MG63 (cell line): ENCODE measurements around the gene SLC39A2. TPM values are rescaled to one million over a fixed set of nuclear protein-coding genes. Genes with fewer than 3 reads are reported as not detected.
A peak's percentile ranks its signal among the peaks of the same experiment; 100 is the strongest.
"Not testable (repeated sequence)": the region's sequence is repeated elsewhere in the genome, so short reads cannot be mapped to it uniquely, and the experiment has no call there.

Source experiments
- DNase-seq: peaks from one replicate; pipeline ENCODE4 v3.0.0-alpha.2; 2020
- H3K27me3 ChIP-seq: fragments of 250-450 bp; sonication (Bioruptor Pico); 2 replicates; pipeline ENCODE4 v1.5.1; 2020; ENCODE audit warnings: mild to moderate bottlenecking, moderate library complexity
- H3K36me3 ChIP-seq: fragments of 250-450 bp; sonication (Bioruptor Pico); 2 replicates; pipeline ENCODE4 v1.5.1; 2020; ENCODE audit warnings: mild to moderate bottlenecking, moderate library complexity
- H3K4me3 ChIP-seq: fragments of 250-450 bp; sonication (Bioruptor Pico); 2 replicates; pipeline ENCODE4 v1.5.1; 2020; ENCODE audit warnings: mild to moderate bottlenecking, moderate library complexity
- H3K9me3 ChIP-seq: fragments of 250-450 bp; sonication (Bioruptor Pico); 2 replicates; pipeline ENCODE4 v1.5.1; 2020; ENCODE audit warnings: mild to moderate bottlenecking, moderate library complexity
- total RNA-seq: library from RNA; depleted of rRNA; stranded (reverse); fragments of >200 nt; shearing (Covaris generic); gene quantifications from 2 replicates; pipeline ENCODE4 v1.2.3, GENCODE V29; 2014; ENCODE audit warnings: low replicate concordance

Gene SLC39A2
- total RNA-seq, 1 experiment from 2014 or later = not detected

DNA sequence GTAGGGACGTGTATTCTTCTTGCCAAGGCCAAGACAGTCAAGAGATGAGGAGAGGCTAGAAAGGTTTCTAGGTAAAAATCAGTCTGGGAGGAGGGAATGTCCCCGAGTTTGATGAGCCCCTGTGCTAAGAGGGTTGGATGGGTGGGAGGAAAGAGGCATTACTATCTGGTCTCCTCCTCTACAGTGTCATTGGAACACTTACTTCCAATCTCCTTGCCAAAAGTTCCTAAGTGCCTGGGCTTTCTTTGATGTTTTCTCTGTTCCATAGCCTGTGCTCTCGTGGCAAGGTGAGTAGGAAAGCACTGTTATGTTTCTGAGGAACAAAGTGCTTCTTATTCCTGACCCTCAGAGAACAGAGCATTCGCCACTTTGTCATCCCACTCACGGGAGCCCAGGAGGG is 35.6 kb downstream of the SLC39A2 start, which contains the start of gene RNASE13:
Gene RNASE13 (minus strand): TSS at position 101 of the 400 bp plus-strand sequence. CDS start 519 bp downstream, outside the sequence.
- Histone ChIP-seq H3K36me3 (no peaks in the 10 kb centered on the region), H3K4me3 (no peak within 1 kb of the TSS), H3K27me3 (no peaks in the 10 kb centered on the region), H3K9me3 (no peaks in the 10 kb centered on the region)
- no peak for DNase-seq

- Histone ChIP-seq H3K4me3 (no peak overlapping the region), H3K9me3 (no peaks in the 10 kb centered on the region), H3K36me3 (no peaks in the 10 kb centered on the region), H3K27me3 (no peaks in the 10 kb centered on the region)
- no peak for DNase-seq
Measured at GRCh38 chr14:21036751-21037150, 37.7 kb downstream of the SLC39A2 start.

DNA sequence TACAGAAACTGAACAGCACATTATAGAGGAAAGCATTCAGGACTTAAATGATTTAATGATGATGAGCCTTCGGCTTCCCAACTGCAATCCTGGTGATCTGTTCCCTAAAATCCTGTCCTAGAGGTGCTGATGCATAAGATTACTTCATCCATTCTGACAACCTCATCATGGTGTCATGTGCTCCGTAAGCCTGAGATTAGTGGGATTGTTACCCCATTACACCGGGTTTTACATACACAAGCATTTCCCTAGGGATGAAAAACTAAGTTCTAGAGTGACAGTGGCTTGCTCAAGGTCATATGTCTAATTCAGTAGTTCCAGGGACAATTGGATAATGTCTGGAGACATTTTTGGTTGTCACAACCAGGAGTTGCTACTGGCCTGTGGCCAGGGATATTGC is 38.1 kb downstream of the SLC39A2 start:
- H3K4me3 ChIP-seq = no peak overlapping the region
- H3K27me3 ChIP-seq = no peaks in the 10 kb centered on the region
- DNase-seq = no peak
- no peaks in the 10 kb centered on the region for H3K9me3 ChIP-seq
- no peaks in the 10 kb centered on the region for H3K36me3 ChIP-seq

DNA sequence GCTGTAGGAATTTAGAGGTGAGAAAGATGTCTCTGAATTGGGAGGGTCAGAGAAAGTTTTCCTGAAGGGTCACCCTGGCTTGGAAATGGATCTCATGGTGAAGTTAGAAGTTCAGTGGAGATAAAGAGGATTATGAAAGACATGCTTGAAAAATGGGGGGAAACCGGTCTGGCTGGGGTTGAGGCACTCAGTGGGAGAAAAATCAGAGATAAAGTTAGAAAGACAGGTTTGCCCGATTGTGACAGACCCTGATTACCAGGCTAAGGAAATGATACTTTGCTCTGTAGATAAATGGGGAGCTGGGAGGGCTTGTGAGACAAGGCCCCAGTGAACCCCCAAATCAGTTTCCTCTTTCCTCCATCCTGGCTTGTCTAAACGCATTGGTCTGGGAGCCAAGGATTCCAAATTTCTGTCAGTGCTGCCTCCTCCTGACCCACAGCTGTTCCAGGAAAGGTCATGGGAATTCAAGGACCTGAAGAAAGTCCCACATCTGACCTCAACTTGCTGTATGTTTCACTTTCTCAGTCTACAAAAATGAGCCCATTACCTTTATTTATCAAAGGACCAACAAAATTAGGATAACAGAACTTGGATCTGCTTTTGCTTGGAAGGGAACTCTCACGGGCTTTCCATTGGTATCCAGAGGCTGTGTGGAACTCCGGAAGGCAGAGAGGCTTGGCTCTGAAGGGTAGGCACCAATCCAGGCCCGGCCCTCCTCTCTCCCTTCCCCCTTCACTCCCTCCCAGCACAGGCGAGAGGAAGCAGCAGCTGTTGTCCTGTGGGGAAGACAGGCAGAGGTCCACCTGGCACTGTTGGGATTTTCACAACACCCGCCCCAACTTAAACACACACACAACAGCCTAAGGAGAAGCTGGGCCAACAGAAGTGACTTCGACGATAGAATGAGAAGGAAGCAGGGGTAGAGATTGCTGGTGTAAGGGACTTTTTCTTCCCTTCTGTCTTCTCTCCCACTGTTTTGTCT is 39.6 kb downstream of the SLC39A2 start:
- no peaks in the 10 kb centered on the region for H3K36me3 ChIP-seq
- H3K27me3 ChIP-seq = no peaks in the 10 kb centered on the region
- H3K4me3 ChIP-seq = no peak overlapping the region
- H3K9me3 ChIP-seq = no peaks in the 10 kb centered on the region
- peak; percentile 64 for DNase-seq

DNA sequence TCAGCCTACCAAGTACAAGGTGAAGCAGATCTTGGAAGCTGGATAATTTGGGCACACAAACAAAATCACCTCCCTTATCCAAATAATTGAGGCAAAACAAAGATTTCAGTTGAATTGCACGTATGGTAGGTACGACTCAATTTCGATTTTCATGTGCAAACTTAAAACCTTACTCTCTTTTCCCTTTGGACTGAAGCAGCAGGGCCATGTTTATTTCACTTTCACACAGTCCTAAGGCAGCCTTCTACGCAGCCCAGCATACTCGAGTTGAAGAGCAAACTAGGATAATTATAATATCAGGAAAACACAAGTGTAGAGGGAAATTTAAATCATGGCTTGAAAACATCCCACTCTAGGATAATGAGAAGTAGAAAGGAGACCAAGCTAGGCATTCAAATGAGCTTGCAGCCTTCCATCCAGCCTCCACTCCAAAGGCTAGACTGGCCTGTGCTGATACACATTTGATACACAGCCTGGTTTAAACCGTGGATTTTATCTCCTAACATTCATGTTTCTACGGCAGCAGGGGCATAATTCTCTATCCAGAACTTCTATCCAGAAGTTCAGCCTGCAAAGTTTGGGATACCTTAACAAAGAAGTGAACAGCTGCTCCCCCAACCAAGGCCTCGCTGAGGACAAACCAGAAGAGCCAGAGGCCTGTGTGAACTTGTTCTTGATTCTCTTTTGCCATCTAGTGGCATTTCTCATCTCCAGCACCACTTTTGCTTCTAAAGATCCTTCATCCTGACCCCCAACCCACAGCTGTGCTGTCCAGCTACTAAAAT is 40.7 kb downstream of the SLC39A2 start:
- Histone ChIP-seq H3K9me3 (no peaks in the 10 kb centered on the region), H3K4me3 (no peak overlapping the region), H3K27me3 (no peaks in the 10 kb centered on the region), H3K36me3 (no peaks in the 10 kb centered on the region)
- DNase-seq = no peak

- Histone ChIP-seq H3K9me3 (no peaks in the 10 kb centered on the region), H3K36me3 (no peaks in the 10 kb centered on the region), H3K4me3 (no peak overlapping the region), H3K27me3 (no peaks in the 10 kb centered on the region)
- no peak for DNase-seq
Measured at GRCh38 chr14:21040370-21040925, 41.4 kb downstream of the SLC39A2 start.

GRCh38 chr14:21040941-21041340 is 41.8 kb downstream of the SLC39A2 start:
- not testable (repeated sequence) for H3K9me3 ChIP-seq, H3K4me3 ChIP-seq, DNase-seq, H3K27me3 ChIP-seq, H3K36me3 ChIP-seq

- Histone ChIP-seq H3K36me3 (no peaks in the 10 kb centered on the region), H3K4me3 (no peak within 1 kb of the TSS), H3K9me3 (no peaks in the 10 kb centered on the region), H3K27me3 (no peaks in the 10 kb centered on the region)
- no peak for DNase-seq
Measured at GRCh38 chr14:21041676-21042433, 42.8 kb downstream of the SLC39A2 start, which contains the start of gene RNASE7. Gene RNASE7, plus strand, starts transcription at chr14:21042362. Its CDS starts 631 bp downstream, at chr14:21042993.

- DNase-seq = no peak
- Histone ChIP-seq H3K4me3 (no peak overlapping the region), H3K27me3 (no peaks in the 10 kb centered on the region), H3K36me3 (no peaks in the 10 kb centered on the region), H3K9me3 (no peaks in the 10 kb centered on the region)
Measured at GRCh38 chr14:21042918-21043317, 43.8 kb downstream of the SLC39A2 start.

DNA sequence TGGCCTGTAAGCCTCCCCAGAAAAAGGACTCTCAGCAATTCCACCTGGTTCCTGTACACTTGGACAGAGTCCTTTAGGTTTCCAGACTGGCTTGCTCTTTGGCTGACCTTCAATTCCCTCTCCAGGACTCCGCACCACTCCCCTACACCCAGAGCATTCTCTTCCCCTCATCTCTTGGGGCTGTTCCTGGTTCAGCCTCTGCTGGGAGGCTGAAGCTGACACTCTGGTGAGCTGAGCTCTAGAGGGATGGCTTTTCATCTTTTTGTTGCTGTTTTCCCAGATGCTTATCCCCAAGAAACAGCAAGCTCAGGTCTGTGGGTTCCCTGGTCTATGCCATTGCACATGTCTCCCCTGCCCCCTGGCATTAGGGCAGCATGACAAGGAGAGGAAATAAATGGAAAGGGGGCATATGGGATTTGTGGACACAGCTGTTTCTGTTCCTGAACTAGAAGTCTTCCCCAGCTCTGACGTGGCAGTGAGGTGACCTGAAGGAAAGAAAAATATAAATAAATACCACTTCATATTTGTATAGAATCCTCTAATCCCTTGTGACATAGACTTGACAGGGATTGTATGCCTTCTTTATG is 44.4 kb downstream of the SLC39A2 start:
- Histone ChIP-seq H3K4me3 (no peak overlapping the region), H3K9me3 (no peaks in the 10 kb centered on the region), H3K36me3 (no peaks in the 10 kb centered on the region), H3K27me3 (no peaks in the 10 kb centered on the region)
- DNase-seq = no peak

DNA sequence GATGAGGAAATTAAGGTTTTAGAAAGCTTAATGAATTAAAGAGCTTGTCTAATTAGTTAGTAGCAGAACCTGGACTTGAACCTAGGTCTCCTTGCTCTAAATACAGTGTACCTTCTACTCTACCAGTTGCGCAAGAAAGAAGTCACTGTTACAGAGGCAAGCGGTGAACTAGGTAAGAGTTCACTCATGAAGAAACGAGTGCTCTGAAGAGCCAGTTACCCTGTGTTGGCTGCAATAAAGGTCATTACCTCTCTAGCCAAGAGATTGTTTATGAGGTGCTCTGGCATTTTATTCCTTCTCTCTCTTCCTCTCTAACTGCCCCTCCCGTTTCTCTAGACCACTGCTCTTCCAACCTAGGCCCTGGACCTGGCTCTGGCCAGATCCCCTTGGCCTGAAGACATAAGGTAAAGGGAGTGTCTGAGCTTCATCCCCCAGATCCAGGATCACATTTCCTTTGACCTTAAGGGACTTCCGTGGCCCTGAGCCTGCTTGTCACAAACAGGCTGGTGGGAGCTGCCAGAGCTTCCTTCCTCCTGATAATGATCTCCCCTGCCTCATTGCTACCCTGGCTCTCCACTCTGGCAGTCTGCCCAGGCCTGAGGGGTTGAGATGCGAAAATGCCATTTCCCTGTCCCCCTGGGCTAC is 45.0 kb downstream of the SLC39A2 start:
- no peak for DNase-seq
- H3K9me3 ChIP-seq = no peaks in the 10 kb centered on the region
- no peak overlapping the region for H3K4me3 ChIP-seq
- H3K27me3 ChIP-seq = no peaks in the 10 kb centered on the region
- no peaks in the 10 kb centered on the region for H3K36me3 ChIP-seq

DNA sequence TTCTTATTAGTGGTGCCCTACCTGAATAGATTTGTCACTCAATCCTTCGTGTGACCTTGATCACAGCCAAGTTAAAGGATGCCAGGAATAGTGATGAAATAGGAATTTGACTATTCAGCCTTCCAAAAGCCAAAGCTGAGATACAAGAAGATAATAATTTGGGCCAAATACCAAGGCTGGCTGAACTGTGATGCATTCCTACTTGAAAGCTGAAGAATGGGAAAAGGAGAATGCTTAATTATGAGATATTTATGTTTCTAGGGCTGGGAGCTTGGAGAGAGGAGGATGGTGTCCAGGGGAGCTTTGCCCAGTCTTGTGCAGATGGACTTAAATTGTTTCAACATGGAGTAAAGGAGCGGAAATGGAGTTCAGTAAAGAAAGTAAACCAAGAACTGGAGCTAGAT is 48.3 kb downstream of the SLC39A2 start:
- Histone ChIP-seq H3K27me3 (no peaks in the 10 kb centered on the region), H3K9me3 (no peaks in the 10 kb centered on the region), H3K36me3 (no peaks in the 10 kb centered on the region), H3K4me3 (no peak overlapping the region)
- no peak for DNase-seq

GRCh38 chr14:21048638-21049037 is 49.5 kb downstream of the SLC39A2 start:
- no peak overlapping the region for H3K4me3 ChIP-seq
- no peaks in the 10 kb centered on the region for H3K36me3 ChIP-seq
- DNase-seq = no peak
- no peaks in the 10 kb centered on the region for H3K9me3 ChIP-seq
- no peaks in the 10 kb centered on the region for H3K27me3 ChIP-seq

DNA sequence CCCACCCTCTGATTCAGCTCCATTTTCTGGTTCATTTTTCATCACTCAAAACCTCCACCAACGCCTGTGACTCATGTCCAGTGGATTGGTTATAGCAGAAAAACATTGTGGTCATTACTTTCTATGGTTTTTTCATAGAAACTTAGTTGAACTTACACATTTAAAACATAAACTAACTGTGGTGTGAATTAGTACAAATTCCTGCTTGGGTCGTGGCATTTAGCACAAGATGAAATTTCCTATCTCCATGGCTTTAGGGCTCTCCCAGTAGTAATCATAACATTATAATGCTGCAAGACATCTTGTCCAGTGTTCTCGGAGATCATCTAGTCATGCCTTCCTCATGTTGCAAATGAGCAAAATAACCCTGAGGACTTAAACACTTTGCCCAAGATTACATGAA is 50.2 kb downstream of the SLC39A2 start:
- no peaks in the 10 kb centered on the region for H3K36me3 ChIP-seq
- H3K27me3 ChIP-seq = no peaks in the 10 kb centered on the region
- no peak overlapping the region for H3K4me3 ChIP-seq
- no peaks in the 10 kb centered on the region for H3K9me3 ChIP-seq
- no peak for DNase-seq

DNA sequence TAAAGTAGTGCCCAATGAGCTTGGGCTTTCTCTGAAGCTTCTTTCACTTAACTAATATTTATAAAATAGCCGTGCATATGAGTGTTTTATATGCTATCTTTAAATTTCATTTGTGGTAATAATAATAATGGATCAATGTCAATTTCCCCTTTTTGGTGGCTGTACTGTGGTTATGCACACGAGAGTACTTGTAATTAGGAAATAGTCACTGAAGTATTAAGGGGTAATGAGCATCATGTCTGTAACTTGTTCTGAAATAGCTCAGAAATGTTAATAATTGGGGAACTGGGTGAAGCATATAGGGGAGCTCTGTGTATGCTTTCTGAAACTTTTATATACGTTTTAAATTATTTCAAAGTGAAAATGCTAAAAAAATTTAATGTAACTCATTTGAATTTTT is 51.5 kb downstream of the SLC39A2 start:
- Histone ChIP-seq H3K27me3 (no peaks in the 10 kb centered on the region), H3K36me3 (no peaks in the 10 kb centered on the region)
- DNase-seq = no peak

More for the DNA sequence above, 51.5 kb downstream of the SLC39A2 start:
- no peaks in the 10 kb centered on the region for H3K9me3 ChIP-seq
- H3K4me3 ChIP-seq = no peak overlapping the region
